IPS DF 4.7 (cell line): ENCODE data around the gene PAWR.
"Not testable (repeated sequence)": the region's sequence is repeated elsewhere in the genome, so short reads cannot be mapped to it uniquely, and the experiment has no call there.

Experiments
- DNase-seq: peaks from one replicate; pipeline ENCODE4 v3.0.0-alpha.2; 2013; ENCODE audit warnings: low spot score; ENCODE audit errors: extremely low read depth

The PAWR gene

GRCh38 chr12:79648881-79649280 lies 41.9 kb downstream of the PAWR start:
- DNase-seq, result no peak

- not testable (repeated sequence) for DNase-seq
These were observed 43.9 kb downstream of the PAWR start for GRCh38 chr12:79646843-79647242.

- DNase-seq, result no peak
These were observed 45.5 kb downstream of the PAWR start for GRCh38 chr12:79645235-79645630.

- DNase-seq, result no peak
These were observed 46.2 kb downstream of the PAWR start for GRCh38 chr12:79644274-79645234.

- DNase-seq, result no peak
These were observed 46.9 kb downstream of the PAWR start for GRCh38 chr12:79643821-79644220.

GRCh38 chr12:79638490-79638889 lies 52.3 kb downstream of the PAWR start:
- no peak for DNase-seq

- no peak for DNase-seq
These were observed 53.7 kb downstream of the PAWR start for GRCh38 chr12:79637093-79637492.

- DNase-seq, result no peak
These were observed 55.1 kb downstream of the PAWR start for GRCh38 chr12:79635676-79636075.

- DNase-seq, result no peak
These were observed 55.8 kb downstream of the PAWR start for GRCh38 chr12:79634957-79635471.

GRCh38 chr12:79629561-79629960 lies 61.2 kb downstream of the PAWR start:
- no peak for DNase-seq

- DNase-seq, result not testable (repeated sequence)
These were observed 64.0 kb downstream of the PAWR start for GRCh38 chr12:79626735-79627134.

GRCh38 chr12:79624378-79624777 lies 66.4 kb downstream of the PAWR start:
- no peak for DNase-seq

GRCh38 chr12:79619872-79620562 lies 70.7 kb downstream of the PAWR start:
- no peak for DNase-seq

GRCh38 chr12:79618848-79619404 lies 71.8 kb downstream of the PAWR start:
- no peak for DNase-seq

- no peak for DNase-seq
These were observed 73.1 kb downstream of the PAWR start for GRCh38 chr12:79617696-79618095.

GRCh38 chr12:79615596-79616560 lies 74.9 kb downstream of the PAWR start:
- DNase-seq, result no peak

- no peak for DNase-seq
These were observed 76.0 kb downstream of the PAWR start for GRCh38 chr12:79614730-79615129.

GRCh38 chr12:79601908-79602307 lies 88.9 kb downstream of the PAWR start:
- DNase-seq, result no peak

GRCh38 chr12:79597910-79598309 lies 92.9 kb downstream of the PAWR start:
- no peak for DNase-seq

- DNase-seq, result no peak
These were observed 93.9 kb downstream of the PAWR start for GRCh38 chr12:79596719-79597350.
